Inflammatory macrophage (primary cell): ENCODE measurements around the gene PLAGL2.
"Not testable (repeated sequence)": the region's sequence is repeated elsewhere in the genome, so short reads cannot be mapped to it uniquely, and the experiment has no call there.

ENCODE experiments used
- DNase-seq, 2 donors: peaks; one replicate each; pipeline ENCODE4 v3.0.0-alpha.2; 2020 to 2022

The PLAGL2 gene

DNA sequence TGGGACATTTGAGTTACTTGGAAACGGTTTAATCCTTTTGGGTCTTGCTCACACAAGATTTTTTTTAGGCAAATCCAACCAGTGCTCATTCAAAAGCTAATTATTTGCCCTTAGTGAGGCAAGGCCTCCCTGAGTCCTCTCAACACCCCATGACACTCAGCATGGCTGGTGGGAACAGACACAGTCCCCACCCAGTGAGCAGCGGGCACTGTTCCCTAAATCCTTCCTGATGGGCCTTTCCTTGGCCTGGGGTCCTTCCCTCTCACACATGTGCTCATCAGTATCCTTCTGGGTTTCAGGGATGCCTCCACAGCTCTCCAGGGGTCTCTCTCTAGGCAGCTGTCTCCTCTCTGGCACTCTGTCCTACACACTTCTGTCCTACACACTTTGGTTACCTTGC lies 28.0 kb downstream of the PLAGL2 start:
- no peak for DNase-seq

- DNase-seq = not testable (repeated sequence)
These were observed 29.8 kb downstream of the PLAGL2 start for GRCh38 chr20:32177696-32178095.

DNA sequence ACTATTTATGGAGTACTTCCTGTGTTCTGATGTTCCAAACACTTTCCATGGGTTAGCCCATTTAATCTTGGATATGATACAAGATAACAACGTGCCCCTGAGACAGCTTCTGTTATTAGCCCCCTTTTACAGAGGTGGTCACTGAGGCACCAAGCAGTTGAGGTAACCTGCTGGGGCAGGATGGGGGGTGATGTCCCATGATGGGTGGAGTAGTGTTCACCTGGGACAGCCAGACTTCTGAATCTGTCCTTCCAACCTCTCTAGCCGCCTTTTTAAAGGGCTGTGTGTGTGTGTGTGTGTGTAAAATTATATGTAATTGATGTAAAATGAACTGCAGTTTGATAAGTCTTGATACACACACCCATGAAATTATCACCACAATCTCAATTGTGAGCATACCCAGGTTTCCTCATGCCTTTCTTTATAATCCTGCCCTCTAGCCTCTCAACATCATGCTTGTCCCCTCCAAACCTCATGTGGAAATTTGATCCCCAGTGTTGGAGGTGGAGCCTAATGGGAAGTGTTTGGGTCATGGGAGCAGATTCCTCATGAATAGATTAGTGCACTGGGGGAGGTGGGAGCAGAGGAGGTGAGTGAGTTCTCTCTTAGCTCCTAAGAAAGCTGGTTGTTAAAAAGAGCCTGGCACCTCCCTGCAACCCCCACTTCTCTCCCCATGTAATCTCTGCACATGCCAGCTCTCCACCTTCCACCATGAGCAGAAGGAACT lies 39.2 kb downstream of the PLAGL2 start:
- DNase-seq = no peak

DNA sequence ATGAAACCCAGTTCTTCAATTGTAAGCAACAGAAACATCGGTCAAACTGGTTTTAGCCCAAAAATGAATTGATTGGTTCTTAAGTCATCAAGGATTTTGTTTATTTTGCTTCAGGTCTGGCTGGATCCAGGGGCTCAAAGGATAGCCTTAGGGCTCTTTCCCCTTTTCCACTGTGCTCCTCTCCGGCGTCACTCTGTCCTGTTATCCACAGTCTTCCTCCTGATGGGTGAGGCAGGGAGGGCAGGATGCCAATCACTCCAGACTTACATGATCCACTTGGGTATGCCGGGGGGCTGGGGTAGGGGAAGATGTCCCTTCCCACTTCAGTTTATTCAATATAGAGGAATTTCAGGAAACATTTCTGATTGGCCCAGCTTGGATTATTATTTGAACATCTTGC lies 40.0 kb downstream of the PLAGL2 start:
- no peak for DNase-seq

DNA sequence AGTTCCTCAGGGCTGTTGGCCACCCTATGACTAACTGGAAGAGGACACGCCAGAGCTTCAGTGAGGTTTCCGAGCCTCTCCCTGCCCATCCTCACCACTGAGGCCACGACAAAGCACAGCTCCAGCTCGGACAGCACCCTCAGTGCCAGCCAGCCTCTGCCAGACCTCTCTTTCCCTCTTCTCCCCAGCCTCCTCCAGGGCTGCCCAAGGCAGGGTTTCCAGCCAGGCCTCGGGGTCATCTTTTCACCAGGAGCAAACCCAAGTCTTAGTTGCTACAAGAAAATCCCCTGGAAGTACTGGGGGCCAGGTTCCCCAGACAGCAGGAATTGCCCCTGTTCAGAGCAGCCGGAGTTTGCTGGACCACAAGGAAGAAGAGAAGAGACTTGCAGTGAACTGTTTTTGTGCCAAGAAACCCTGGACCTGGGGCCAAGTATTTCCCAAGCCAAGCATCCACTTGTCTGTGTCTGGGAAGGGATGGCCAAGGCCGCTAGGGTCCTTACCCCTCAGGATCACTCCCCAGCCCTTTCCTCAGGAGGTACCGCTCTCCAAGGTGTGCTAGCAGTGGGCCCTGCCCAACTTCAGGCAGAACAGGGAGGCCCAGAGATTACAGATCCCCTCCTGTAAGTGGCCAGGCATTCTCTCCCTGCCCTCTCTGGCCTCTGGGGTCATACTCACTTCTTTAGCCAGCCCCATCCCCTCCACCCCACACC lies 41.6 kb downstream of the PLAGL2 start:
- no peak for DNase-seq

GRCh38 chr20:32164984-32165735 lies 42.4 kb downstream of the PLAGL2 start:
- no peak for DNase-seq

GRCh38 chr20:32163951-32164350 lies 43.6 kb downstream of the PLAGL2 start:
- no peak for DNase-seq

GRCh38 chr20:32162351-32162750 lies 45.2 kb downstream of the PLAGL2 start:
- DNase-seq = no peak

GRCh38 chr20:32160341-32160740 lies 47.2 kb downstream of the PLAGL2 start:
- DNase-seq = no peak

DNA sequence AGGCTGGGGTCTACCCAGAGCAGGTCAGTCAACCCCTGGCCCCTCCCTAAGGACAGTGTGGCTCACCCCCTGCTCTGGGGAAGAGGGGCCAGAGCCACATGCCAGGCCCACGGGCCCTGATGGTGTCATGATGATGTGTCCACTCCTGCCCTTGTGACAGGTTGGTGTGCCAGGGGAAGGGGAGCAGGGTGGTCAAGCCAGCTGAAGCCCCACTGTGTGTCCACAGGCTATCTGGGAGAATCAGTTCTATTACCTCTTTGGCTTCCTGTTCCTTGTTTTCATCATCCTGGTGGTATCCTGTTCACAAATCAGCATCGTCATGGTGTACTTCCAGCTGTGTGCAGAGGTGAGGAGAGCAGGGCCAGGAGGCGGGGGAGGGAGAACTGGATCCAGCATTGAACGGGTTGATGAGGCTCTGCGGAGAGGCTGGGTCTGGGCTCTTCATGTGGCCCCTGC lies 47.7 kb downstream of the PLAGL2 start:
- no peak for DNase-seq

- DNase-seq = no peak
These were observed 48.4 kb downstream of the PLAGL2 start for GRCh38 chr20:32158943-32159660.

DNA sequence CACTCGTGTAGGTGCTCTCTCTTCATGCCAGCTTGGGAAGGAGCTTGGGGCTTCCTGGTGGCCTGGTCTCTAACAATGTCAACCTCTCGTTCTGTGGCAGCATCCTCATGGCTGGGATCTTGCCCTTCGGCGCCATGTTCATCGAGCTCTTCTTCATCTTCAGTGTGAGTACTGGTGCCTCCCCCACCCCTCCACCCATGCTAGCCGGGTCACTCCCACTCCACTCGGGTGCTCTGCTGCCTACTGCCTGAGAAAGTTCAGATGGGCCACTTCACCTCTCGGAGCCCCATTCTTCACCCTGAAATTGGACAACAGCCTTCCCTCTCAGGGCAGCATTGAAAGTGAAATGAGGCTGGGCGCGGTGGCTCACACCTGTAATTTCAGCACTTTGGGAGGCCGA lies 49.2 kb downstream of the PLAGL2 start:
- no peak for DNase-seq

- DNase-seq = no peak
These were observed 49.9 kb downstream of the PLAGL2 start for GRCh38 chr20:32157611-32158010.

DNA sequence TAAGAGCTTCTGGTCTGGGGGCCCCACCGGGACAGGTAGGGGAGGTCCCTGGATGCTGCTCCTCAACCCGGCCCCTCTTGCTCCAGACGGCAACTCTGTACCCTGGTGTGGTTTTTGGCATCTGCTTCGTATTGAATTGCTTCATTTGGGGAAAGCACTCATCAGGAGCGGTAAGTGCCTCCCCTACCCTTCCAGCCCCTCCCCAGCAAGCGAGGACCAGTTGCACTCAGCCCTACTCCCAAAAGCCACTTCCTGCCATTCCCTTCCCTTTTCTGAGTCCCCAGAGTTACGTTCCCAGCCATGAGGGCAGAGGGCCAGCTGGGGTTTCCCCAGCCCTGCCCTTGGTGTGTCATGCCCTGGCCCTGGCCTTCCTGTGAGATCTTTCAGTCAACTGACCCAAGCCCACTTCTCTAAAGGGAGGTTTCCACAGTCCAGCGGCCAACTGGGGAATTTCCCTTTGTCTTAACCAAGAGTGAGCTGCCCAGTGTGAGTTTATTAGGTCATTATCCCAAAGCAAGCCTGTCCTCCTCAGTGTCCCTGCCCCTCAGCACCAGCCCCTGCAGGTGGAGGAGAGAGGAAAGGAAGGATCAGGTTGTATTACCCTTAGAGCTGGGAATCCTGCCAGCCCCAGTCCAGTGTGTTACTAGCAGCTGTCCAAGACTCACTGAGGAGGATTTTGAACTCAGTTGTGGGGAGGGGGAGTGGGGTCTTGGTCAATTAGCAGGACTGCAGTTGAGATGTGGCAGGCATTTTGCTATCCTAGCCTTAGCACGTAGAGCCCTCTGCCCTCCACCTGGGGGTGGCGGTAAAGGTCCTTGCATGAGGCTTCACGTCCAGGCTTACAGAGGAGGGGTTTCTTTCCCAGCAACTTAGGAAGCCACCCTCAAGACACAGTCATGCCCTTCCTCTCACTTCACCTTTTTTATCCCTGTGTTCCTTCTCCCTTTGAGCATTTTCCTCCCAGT lies 52.2 kb downstream of the PLAGL2 start:
- peak; percentile 98 for DNase-seq

GRCh38 chr20:32153771-32154170 lies 53.8 kb downstream of the PLAGL2 start:
- DNase-seq = no peak

GRCh38 chr20:32153156-32153665 lies 54.3 kb downstream of the PLAGL2 start:
- DNase-seq = no peak

DNA sequence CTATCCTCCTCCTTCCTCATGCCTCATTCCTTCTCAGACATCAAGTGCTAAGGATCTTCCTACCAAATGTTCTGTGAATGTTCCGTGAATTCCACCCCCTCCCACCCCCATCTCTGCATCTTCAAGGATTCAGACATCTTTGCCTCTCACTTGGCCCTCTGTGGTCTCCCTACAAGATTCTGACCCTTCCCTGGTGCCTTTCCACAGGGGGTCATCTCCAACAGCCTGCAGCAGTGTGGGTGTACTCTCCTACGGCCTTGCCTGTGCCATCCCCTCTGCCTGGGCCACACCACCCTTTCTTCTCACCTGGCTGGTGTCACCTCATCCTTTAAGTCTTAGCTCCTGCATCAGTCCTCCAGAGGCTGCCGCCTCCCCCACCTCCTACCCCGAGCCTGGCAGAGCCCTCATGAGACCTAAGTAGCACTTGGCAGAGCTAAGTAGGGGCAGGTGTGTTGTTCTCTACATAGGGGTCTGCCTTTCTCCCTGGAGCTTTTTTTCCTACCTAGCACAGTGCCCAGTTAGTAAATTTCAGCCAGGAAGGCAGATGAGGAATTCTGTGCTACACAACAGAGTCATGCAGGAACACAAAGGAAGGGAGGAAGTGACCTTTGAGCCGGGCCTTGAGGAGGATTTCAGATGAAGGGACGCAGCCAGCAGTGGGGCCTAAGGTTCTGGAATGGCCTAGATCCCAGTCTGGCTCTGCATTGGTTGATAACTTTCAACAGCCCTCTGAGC lies 55.0 kb downstream of the PLAGL2 start:
- no peak for DNase-seq

DNA sequence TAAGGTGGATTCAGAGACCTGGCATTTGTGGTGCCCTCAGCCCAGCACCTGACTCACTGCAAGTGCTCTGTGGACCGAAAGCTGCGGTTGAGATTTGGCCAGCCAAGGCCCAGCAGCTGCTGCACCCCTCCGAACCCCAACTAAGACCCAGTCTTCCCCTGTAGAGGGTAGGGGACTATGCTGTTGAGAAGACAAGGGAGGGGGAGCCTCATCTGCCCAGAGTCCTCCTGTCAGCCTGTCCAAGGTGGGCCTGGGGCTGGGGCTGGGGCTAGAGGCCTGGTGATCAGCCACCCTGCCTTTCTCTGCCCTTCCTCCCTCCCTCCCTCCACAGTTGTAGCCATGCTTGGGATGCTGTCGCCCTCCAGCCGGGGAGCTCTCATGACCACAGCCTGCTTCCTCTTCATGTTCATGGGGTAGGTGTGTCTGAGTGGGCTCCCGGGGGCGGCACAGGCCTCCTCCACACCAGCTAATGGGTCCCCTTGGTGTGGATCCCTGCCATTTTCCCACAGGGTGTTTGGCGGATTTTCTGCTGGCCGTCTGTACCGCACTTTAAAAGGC lies 57.2 kb downstream of the PLAGL2 start:
- no peak for DNase-seq

DNA sequence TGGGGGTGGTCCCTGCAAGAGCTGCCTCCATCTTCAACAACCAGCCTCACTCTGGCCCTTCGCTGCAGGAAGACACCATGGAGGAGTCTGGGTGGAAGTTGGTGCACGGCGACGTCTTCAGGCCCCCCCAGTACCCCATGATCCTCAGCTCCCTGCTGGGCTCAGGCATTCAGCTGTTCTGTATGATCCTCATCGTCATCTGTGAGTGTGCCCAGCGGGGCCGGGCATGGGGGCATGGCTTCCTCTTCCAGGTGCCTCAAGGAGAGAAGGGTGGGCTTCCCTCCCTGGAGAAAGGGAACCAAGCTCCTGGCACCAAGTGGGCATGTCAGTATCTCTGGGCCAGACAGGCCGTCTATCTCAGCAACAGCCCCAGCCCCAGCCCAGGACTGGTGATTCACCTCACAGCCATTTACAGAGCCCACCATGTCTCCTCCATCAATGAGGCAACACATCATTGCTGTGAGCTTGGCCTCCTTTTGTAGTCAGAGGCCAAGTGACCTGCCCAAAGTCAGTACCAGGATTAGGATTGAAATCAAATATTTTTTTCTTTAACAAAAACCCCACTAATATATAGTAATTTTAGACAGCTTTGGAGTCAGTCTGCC lies 57.9 kb downstream of the PLAGL2 start:
- no peak for DNase-seq
